Measurements from ENCODE around the gene EPHA1. TPM values are rescaled to one million over a fixed set of nuclear protein-coding genes. Genes with fewer than 3 reads are reported as not detected.

Gene EPHA1
- total and polyA plus RNA-seq, 2 of the 4 experiments (the other 2 are of a cell fraction): 0.10 TPM; not detected in 1

- Histone ChIP-seq H3K56ac (ENCODE audit: extremely low read depth, insufficient read depth, low read length) (no peak overlapping the region), H3K9me3 (ENCODE audit: control insufficient read depth, insufficient read depth, low read length) (no peaks in the 10 kb centered on the region), H2BK5ac (ENCODE audit: low read depth, low read length, poor library complexity, severe bottlenecking) (no peak overlapping the region), H3K36me3 (ENCODE audit: control insufficient read depth, insufficient read depth, low read length) (no peaks in the 10 kb centered on the region), H3K9me1 (ENCODE audit: insufficient read depth, low read length) (peaks cover 5% of the 10 kb centered on the region; the same call in 1 of the 2 replicates), H4K91ac (ENCODE audit: insufficient read depth, low read depth, low read length) (no peak overlapping the region), H2AFZ (replicated peaks; ENCODE audit: low read length, poor library complexity) (no peak overlapping the region), H4K20me1 (ENCODE audit: insufficient read depth, low read length) (no peaks in the 10 kb centered on the region), H3K4me2 (ENCODE audit: low read depth, low read length) (no peak overlapping the region), H3K27ac (ENCODE audit: insufficient read depth, low read length) (no peak overlapping the region), H2BK20ac (ENCODE audit: low read depth, low read length) (no peak overlapping the region), H3K4me3 (ENCODE audit: insufficient read depth, low read depth, low read length) (no peak overlapping the region), H2BK15ac (ENCODE audit: low read depth, low read length) (no peak overlapping the region), H4K8ac (ENCODE audit: low read depth in 2 of 2, low read length in 2 of 2) (no peak overlapping the region), H3K23ac (ENCODE audit: low read depth, low read length) (no peak overlapping the region), H3K14ac (replicated peaks; ENCODE audit: low read depth, low read length) (no peak overlapping the region), H3K4me1 (ENCODE audit: control insufficient read depth, insufficient read depth, low read length) (peaks cover 5% of the 10 kb centered on the region; the same call in 1 of the 2 replicates), H2BK120ac (ENCODE audit: low read depth, low read length) (no peak overlapping the region), H3K9ac (ENCODE audit: low read depth, low read length) (no peak overlapping the region), H4K5ac (ENCODE audit: low read depth, low read length) (no peak overlapping the region), H2AK9ac (replicated peaks; ENCODE audit: low read depth, low read length, poor library complexity) (no peak overlapping the region), H2AK5ac (ENCODE audit: low read depth, low read length) (no peak overlapping the region), H3K18ac (ENCODE audit: low read depth, low read length) (no peak overlapping the region), H3K79me1 (ENCODE audit: low read depth in 1 of 2, low read length in 2 of 2) (no peaks in the 10 kb centered on the region; a peak in 1 of 4 replicates), H3K27me3 (ENCODE audit: control insufficient read depth, insufficient read depth, low read length) (peaks cover 10% of the 10 kb centered on the region), H3K4ac (ENCODE audit: low read depth, low read length) (no peak overlapping the region)
- in situ Hi-C loops (cut with MboI; ENCODE audit: low sequenced_read_pairs): no loop called here
- DNase-seq: no peak
- ChIA-PET POLR2A (ENCODE audit: unreplicated experiment) (no interaction called here), CTCF (interaction anchor here (0.6 kb wide), 1 partner anchor 17 kb away, joined by 3 read pairs; no protein-coding TSS in a partner anchor)
- ATAC-seq (ENCODE audit: low read depth): no peak
- 85% methylated on average over 7 of the region's 12 CpGs; no CpG with 5 or more reads in 1 of the 2 experiments for WGBS, 2 experiments (ENCODE audit: extremely low coverage in 2 of 2, insufficient read length in 1 of 2)
- TF ChIP-seq MAFK (IDR thresholded peaks at IDR 0.05; ENCODE audit: low read depth, low read length) (no peak), CHD1 (IDR thresholded peaks at IDR 0.05; ENCODE audit: low read depth, low read length) (no peak), USF2 (IDR thresholded peaks at IDR 0.05; ENCODE audit: low read depth, low read length) (no peak), MAZ (IDR thresholded peaks at IDR 0.05; ENCODE audit: borderline replicate concordance, low read depth, low read length) (no peak)
- intact Hi-C loops (cut with micrococcal nuclease): no loop called here
- BruUV-seq (replicated peaks): no TSS peak
- dilution Hi-C loops (cut with HindIII; ENCODE audit: low sequenced_read_pairs, unreplicated experiment): no loop called here
Observed at GRCh38 chr7:143401265-143401664, 7.4 kb downstream of the EPHA1 start.

Data from IMR-90 (cell line).